HEK293 (cell line): ENCODE measurements around the gene TTC7B.

ENCODE experiments used
- CTCF ChIA-PET: fragments of 350-600 bp; formaldehyde crosslinking; extraction: SDS; loops from one replicate; lab custom pipeline; 2021; ENCODE audit warnings: antibody characterized with exemption; lab: Yijun Ruan, JAX
- POLR2A ChIA-PET: fragments of 300-600 bp; formaldehyde crosslinking; extraction: SDS; loops from one replicate; lab custom pipeline; 2020; ENCODE audit warnings: antibody characterized with exemption, inconsistent platforms; lab: Yijun Ruan, JAX
- H3K27ac ChIP-seq: fragments of 200-500 bp; sonication (Bioruptor generic); 2 replicates; pipeline ENCODE4 v1.5.1; 2014; ENCODE audit warnings: low read depth, low read length, control low read depth, inconsistent platforms; ENCODE audit errors: extremely low read depth
- H3K36me3 ChIP-seq, 2 experiments: fragments of 200-500 bp in 1 of 2; sonication (Bioruptor generic) in 1 of 2; 1 replicate in 1 of 2; 2 replicates in 1 of 2; pipeline ENCODE4 v1.5.1; 2014 to 2017; ENCODE audit warnings: inconsistent platforms in 2 of 2, low read length in 2 of 2; ENCODE audit not compliant: control insufficient read depth in 2 of 2, insufficient read depth in 1 of 2
- H3K4me1 ChIP-seq: fragments of 200-500 bp; sonication (Bioruptor generic); 2 replicates; pipeline ENCODE4 v1.5.1; 2014; ENCODE audit warnings: mild to moderate bottlenecking, low read length, inconsistent platforms; ENCODE audit not compliant: control insufficient read depth, insufficient read depth
- H3K4me3 ChIP-seq: 2 replicates; pipeline ENCODE4 v1.5.1; 2011; ENCODE audit warnings: low read depth, mild to moderate bottlenecking, control low read depth, low read length, moderate library complexity
- H3K9me3 ChIP-seq: fragments of 200-500 bp; sonication (Bioruptor generic); 2 replicates; pipeline ENCODE4 v1.5.1; 2014; ENCODE audit warnings: low read depth, low read length, inconsistent platforms; ENCODE audit not compliant: control insufficient read depth, insufficient read depth
- HOXC10 ChIP-seq: sonication (generic); formaldehyde crosslinking; IDR thresholded peaks from 2 replicates; pipeline ENCODE4 v1.8.1; 2023; ENCODE audit warnings: mild to moderate bottlenecking, missing genetic modification reagents
- KLF10 ChIP-seq: fragments of 450-650 bp; IDR thresholded peaks from 2 replicates; pipeline ENCODE4 v1.5.1; 2018; ENCODE audit warnings: missing biosample characterization, mild to moderate bottlenecking, missing genetic modification characterization
- PRDM1 ChIP-seq: fragments of 450-650 bp; formaldehyde crosslinking; IDR thresholded peaks from 2 replicates; pipeline ENCODE4; 2016; ENCODE audit warnings: missing biosample characterization, missing genetic modification characterization
- PRDM10 ChIP-seq: fragments of 450-650 bp; formaldehyde crosslinking; IDR thresholded peaks from 2 replicates; pipeline ENCODE4 v1.5.1; 2016; ENCODE audit warnings: missing biosample characterization, missing genetic modification characterization
- REPIN1 ChIP-seq: fragments of 450-650 bp; formaldehyde crosslinking; IDR thresholded peaks from 2 replicates; pipeline ENCODE4 v1.5.1; 2017; ENCODE audit warnings: missing biosample characterization, missing genetic modification characterization, low read depth
- TCF7L2 ChIP-seq: IDR thresholded peaks from 2 replicates; pipeline ENCODE4 v1.6.1; 2011; ENCODE audit warnings: low read depth, mild to moderate bottlenecking, inconsistent platforms, low read length, moderate library complexity, borderline replicate concordance
- ZBTB1 ChIP-seq: fragments of 450-650 bp; formaldehyde crosslinking; IDR thresholded peaks from 2 replicates; pipeline ENCODE4 v1.5.1; 2016; ENCODE audit warnings: missing biosample characterization, missing genetic modification characterization
- ZNF112 ChIP-seq: fragments of 450-650 bp; formaldehyde crosslinking; IDR thresholded peaks from 2 replicates; pipeline ENCODE4 v1.5.0; 2017; ENCODE audit warnings: missing biosample characterization, missing genetic modification characterization
- ZNF16 ChIP-seq: fragments of 450-650 bp; formaldehyde crosslinking; IDR thresholded peaks from 2 replicates; pipeline ENCODE4 v1.5.1; 2016; ENCODE audit warnings: low read depth, missing biosample characterization, missing genetic modification characterization
- ZNF280C ChIP-seq: fragments of 450-650 bp; formaldehyde crosslinking; IDR thresholded peaks from 2 replicates; pipeline ENCODE4 v1.5.1; 2016; ENCODE audit warnings: missing biosample characterization, missing genetic modification characterization
- ZNF292 ChIP-seq: fragments of 450-650 bp; formaldehyde crosslinking; IDR thresholded peaks from 2 replicates; pipeline ENCODE4 v1.5.1; 2016; ENCODE audit warnings: low read depth, missing biosample characterization, missing genetic modification characterization, borderline replicate concordance
- ZNF416 ChIP-seq: fragments of 450-650 bp; formaldehyde crosslinking; IDR thresholded peaks from 2 replicates; pipeline ENCODE4 v1.5.1; 2016; ENCODE audit warnings: missing biosample characterization, missing genetic modification characterization
- ZNF433 ChIP-seq: fragments of 450-650 bp; formaldehyde crosslinking; IDR thresholded peaks from 2 replicates; pipeline ENCODE4 v1.5.1; 2016; ENCODE audit warnings: missing biosample characterization, missing genetic modification characterization, low read depth
- ZNF548 ChIP-seq: fragments of 450-650 bp; formaldehyde crosslinking; IDR thresholded peaks from 2 replicates; pipeline ENCODE4 v1.5.1; 2016; ENCODE audit warnings: missing biosample characterization, missing genetic modification characterization
- ZNF610 ChIP-seq: fragments of 450-650 bp; formaldehyde crosslinking; IDR thresholded peaks from 2 replicates; pipeline ENCODE4 v1.5.1; 2016; ENCODE audit warnings: missing biosample characterization, missing genetic modification characterization, borderline replicate concordance
- ZNF660 ChIP-seq: fragments of 450-650 bp; IDR thresholded peaks from 2 replicates; pipeline ENCODE4 v1.5.1; 2018; ENCODE audit warnings: missing biosample characterization, mild to moderate bottlenecking, missing genetic modification characterization
- ZNF704 ChIP-seq: fragments of 450-650 bp; formaldehyde crosslinking; IDR thresholded peaks from 2 replicates; pipeline ENCODE4 v1.5.1; 2016; ENCODE audit warnings: missing biosample characterization, missing genetic modification characterization
- ZXDB ChIP-seq: fragments of 450-650 bp; formaldehyde crosslinking; IDR thresholded peaks from 2 replicates; pipeline ENCODE4 v1.5.1; 2016; ENCODE audit warnings: missing biosample characterization, missing genetic modification characterization
- TF ChIP-seq, protein P1 (sequence below): fragments of 450-650 bp; formaldehyde crosslinking; IDR thresholded peaks from 2 replicates; pipeline ENCODE4 v1.5.1; 2016; ENCODE audit warnings: missing biosample characterization, missing genetic modification characterization
- TF ChIP-seq, protein P2 (sequence below): fragments of 450-650 bp; formaldehyde crosslinking; IDR thresholded peaks from 2 replicates; pipeline ENCODE4 v1.5.1; 2016; ENCODE audit warnings: missing biosample characterization, missing genetic modification characterization

Gene TTC7B

GRCh38 chr14:90507428-90507827, 308.8 kb downstream of the TTC7B start:
- no peak overlapping the region for H3K4me3 ChIP-seq
- no peaks in the 10 kb centered on the region for H3K36me3 ChIP-seq
- no peak for TF ChIP-seq ZNF610 (tag by site-specific recombination)
- TF ChIP-seq, protein P1, sequence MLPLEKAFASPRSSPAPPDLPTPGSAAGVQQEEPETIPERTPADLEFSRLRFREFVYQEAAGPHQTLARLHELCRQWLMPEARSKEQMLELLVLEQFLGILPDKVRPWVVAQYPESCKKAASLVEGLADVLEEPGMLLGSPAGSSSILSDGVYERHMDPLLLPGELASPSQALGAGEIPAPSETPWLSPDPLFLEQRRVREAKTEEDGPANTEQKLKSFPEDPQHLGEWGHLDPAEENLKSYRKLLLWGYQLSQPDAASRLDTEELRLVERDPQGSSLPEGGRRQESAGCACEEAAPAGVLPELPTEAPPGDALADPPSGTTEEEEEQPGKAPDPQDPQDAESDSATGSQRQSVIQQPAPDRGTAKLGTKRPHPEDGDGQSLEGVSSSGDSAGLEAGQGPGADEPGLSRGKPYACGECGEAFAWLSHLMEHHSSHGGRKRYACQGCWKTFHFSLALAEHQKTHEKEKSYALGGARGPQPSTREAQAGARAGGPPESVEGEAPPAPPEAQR (tag by site-specific recombination): no peak
- no peak for TF ChIP-seq REPIN1 (tag by site-specific recombination)
- TF ChIP-seq ZBTB1 (tag by site-specific recombination): no peak
- no peak for TF ChIP-seq KLF10
- TF ChIP-seq, protein P2, sequence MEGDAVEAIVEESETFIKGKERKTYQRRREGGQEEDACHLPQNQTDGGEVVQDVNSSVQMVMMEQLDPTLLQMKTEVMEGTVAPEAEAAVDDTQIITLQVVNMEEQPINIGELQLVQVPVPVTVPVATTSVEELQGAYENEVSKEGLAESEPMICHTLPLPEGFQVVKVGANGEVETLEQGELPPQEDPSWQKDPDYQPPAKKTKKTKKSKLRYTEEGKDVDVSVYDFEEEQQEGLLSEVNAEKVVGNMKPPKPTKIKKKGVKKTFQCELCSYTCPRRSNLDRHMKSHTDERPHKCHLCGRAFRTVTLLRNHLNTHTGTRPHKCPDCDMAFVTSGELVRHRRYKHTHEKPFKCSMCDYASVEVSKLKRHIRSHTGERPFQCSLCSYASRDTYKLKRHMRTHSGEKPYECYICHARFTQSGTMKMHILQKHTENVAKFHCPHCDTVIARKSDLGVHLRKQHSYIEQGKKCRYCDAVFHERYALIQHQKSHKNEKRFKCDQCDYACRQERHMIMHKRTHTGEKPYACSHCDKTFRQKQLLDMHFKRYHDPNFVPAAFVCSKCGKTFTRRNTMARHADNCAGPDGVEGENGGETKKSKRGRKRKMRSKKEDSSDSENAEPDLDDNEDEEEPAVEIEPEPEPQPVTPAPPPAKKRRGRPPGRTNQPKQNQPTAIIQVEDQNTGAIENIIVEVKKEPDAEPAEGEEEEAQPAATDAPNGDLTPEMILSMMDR: no peak
- no peak for TF ChIP-seq PRDM1 (tag by site-specific recombination)
- TF ChIP-seq ZNF548 (tag by site-specific recombination): no peak
- TF ChIP-seq ZNF112: no peak
- no peak for TF ChIP-seq ZNF433 (tag by site-specific recombination)
- no peak for TF ChIP-seq ZNF292 (tag by site-specific recombination)
- TF ChIP-seq PRDM10 (tag by site-specific recombination): no peak
- TF ChIP-seq ZNF660 (tag by site-specific recombination): no peak
- no peak for TF ChIP-seq ZNF416 (tag by site-specific recombination)
- TF ChIP-seq TCF7L2: no peak
- TF ChIP-seq ZNF16 (tag by site-specific recombination): no peak
- TF ChIP-seq ZNF280C (tag by site-specific recombination): no peak
- TF ChIP-seq ZNF704 (tag by site-specific recombination): no peak
- TF ChIP-seq HOXC10 (CRISPR knock-in tag): no peak
- TF ChIP-seq ZXDB (tag by site-specific recombination): no peak
- no peaks in the 10 kb centered on the region for H3K9me3 ChIP-seq
- POLR2A ChIA-PET: no interaction called here
- no peaks in the 10 kb centered on the region; the same call in 1 of the 2 replicates for H3K4me1 ChIP-seq
- no peak overlapping the region for H3K27ac ChIP-seq
- CTCF ChIA-PET: interaction anchor here (1.0 kb wide), 1 partner anchor 8 kb away, joined by 4 read pairs; no protein-coding TSS in a partner anchor
